ENCODE measurements around the gene NFKBIZ.

Gene NFKBIZ

GRCh38 chr3:101824702-101825101, 24.6 kb upstream of the NFKBIZ start:
- in situ Hi-C loops (cut with MboI; ENCODE audit: low sequenced_read_pairs), result loop anchor here (25.0 kb wide), 1 partner anchor 413 kb away; no protein-coding TSS in a partner anchor

GRCh38 chr3:101825904-101826445, 23.3 kb upstream of the NFKBIZ start:
- in situ Hi-C loops (cut with MboI; ENCODE audit: low sequenced_read_pairs), result no loop called here

GRCh38 chr3:101827211-101828174, 21.8 kb upstream of the NFKBIZ start:
- in situ Hi-C loops (cut with MboI; ENCODE audit: low sequenced_read_pairs), result no loop called here

GRCh38 chr3:101828276-101828675, 21.0 kb upstream of the NFKBIZ start:
- in situ Hi-C loops (cut with MboI; ENCODE audit: low sequenced_read_pairs), result no loop called here

- in situ Hi-C loops (cut with MboI; ENCODE audit: low sequenced_read_pairs), result no loop called here
Measured at GRCh38 chr3:101828691-101829436, 20.4 kb upstream of the NFKBIZ start.

- in situ Hi-C loops (cut with MboI; ENCODE audit: low sequenced_read_pairs), result no loop called here
Measured at GRCh38 chr3:101829437-101829830, 19.9 kb upstream of the NFKBIZ start.

GRCh38 chr3:101829874-101830273, 19.4 kb upstream of the NFKBIZ start:
- in situ Hi-C loops (cut with MboI; ENCODE audit: low sequenced_read_pairs), result no loop called here

GRCh38 chr3:101833446-101833974, 15.8 kb upstream of the NFKBIZ start:
- in situ Hi-C loops (cut with MboI; ENCODE audit: low sequenced_read_pairs), result no loop called here

- in situ Hi-C loops (cut with MboI; ENCODE audit: low sequenced_read_pairs), result no loop called here
Measured at GRCh38 chr3:101835676-101836075, 13.6 kb upstream of the NFKBIZ start.

- in situ Hi-C loops (cut with MboI; ENCODE audit: low sequenced_read_pairs), result no loop called here
Measured at GRCh38 chr3:101836160-101836559, 13.2 kb upstream of the NFKBIZ start.

GRCh38 chr3:101836652-101837598, 12.4 kb upstream of the NFKBIZ start:
- in situ Hi-C loops (cut with MboI; ENCODE audit: low sequenced_read_pairs), result no loop called here

- in situ Hi-C loops (cut with MboI; ENCODE audit: low sequenced_read_pairs), result no loop called here
Measured at GRCh38 chr3:101838691-101839090, 10.6 kb upstream of the NFKBIZ start.

- in situ Hi-C loops (cut with MboI; ENCODE audit: low sequenced_read_pairs), result no loop called here
Measured at GRCh38 chr3:101840066-101840465, 9.2 kb upstream of the NFKBIZ start.

- in situ Hi-C loops (cut with MboI; ENCODE audit: low sequenced_read_pairs), result no loop called here
Measured at GRCh38 chr3:101842245-101842934, 6.9 kb upstream of the NFKBIZ start.

- in situ Hi-C loops (cut with MboI; ENCODE audit: low sequenced_read_pairs), result no loop called here
Measured at GRCh38 chr3:101842935-101843330, 6.4 kb upstream of the NFKBIZ start.

GRCh38 chr3:101845425-101845824, 3.9 kb upstream of the NFKBIZ start:
- in situ Hi-C loops (cut with MboI; ENCODE audit: low sequenced_read_pairs), result no loop called here

GRCh38 chr3:101846709-101847108, 2.6 kb upstream of the NFKBIZ start:
- in situ Hi-C loops (cut with MboI; ENCODE audit: low sequenced_read_pairs), result no loop called here

GRCh38 chr3:101847328-101847727, 2.0 kb upstream of the NFKBIZ start:
- in situ Hi-C loops (cut with MboI; ENCODE audit: low sequenced_read_pairs), result no loop called here

GRCh38 chr3:101848326-101848725, 988 bp upstream of the NFKBIZ start:
- in situ Hi-C loops (cut with MboI; ENCODE audit: low sequenced_read_pairs), result no loop called here

Measured in HL-60/S4 treated with phorbol 12-myristate 13-acetate at 8.2 ng/mL for 4 days and 3 days (cell line).